ENCODE results near the gene SLC47A1.

- TF ChIP-seq TAF1 (IDR thresholded peaks at IDR 0.05; ENCODE audit: borderline replicate concordance, low read depth, low read length) (no peak), POLR2AphosphoS5 (IDR thresholded peaks at IDR 0.05; ENCODE audit: low read depth, low read length) (no peak), POLR2A (IDR thresholded peaks at IDR 0.05; ENCODE audit: low read depth, low read length) (no peak)
Observed at GRCh38 chr17:19573075-19573474, 39.4 kb downstream of the SLC47A1 start.
